HCT116 (cell line): ENCODE measurements around the gene ZKSCAN4.

Experiments
- CEBPB ChIP-seq: IDR thresholded peaks from 2 replicates; pipeline ENCODE4 v1.6.1; 2012; ENCODE audit warnings: low read depth
- ELF1 ChIP-seq: IDR thresholded peaks from 2 replicates; pipeline ENCODE4 v1.6.1; 2012; ENCODE audit warnings: low read depth, borderline replicate concordance
- EZH2 ChIP-seq: fragments of 200-600 bp; sonication (generic); IDR thresholded peaks from 2 replicates; pipeline ENCODE4 v1.6.1; 2017; ENCODE audit warnings: antibody characterized with exemption, mixed run types
- EZH2phosphoT487 ChIP-seq: fragments of 200-600 bp; IDR thresholded peaks from 2 replicates; pipeline ENCODE4 v1.6.1; 2018; ENCODE audit warnings: antibody characterized with exemption, borderline replicate concordance
- JUND ChIP-seq: IDR thresholded peaks from 2 replicates; pipeline ENCODE4 v1.6.1; 2012
- POLR2A ChIP-seq: IDR thresholded peaks from 2 replicates; pipeline ENCODE4 v1.7.0; 2011; ENCODE audit warnings: borderline replicate concordance; ENCODE audit not compliant: insufficient read depth, insufficient read length; ENCODE audit errors: extremely low read depth
- POLR2AphosphoS5 ChIP-seq: IDR thresholded peaks from 2 replicates; pipeline ENCODE4 v1.6.1; 2011; ENCODE audit warnings: mild to moderate bottlenecking, low read depth, low read length, moderate library complexity
- SRF ChIP-seq: IDR thresholded peaks from 2 replicates; pipeline ENCODE4 v1.6.1; 2012; ENCODE audit warnings: low read depth
- YY1 ChIP-seq: IDR thresholded peaks from 2 replicates; pipeline ENCODE4 v1.6.1; 2011; ENCODE audit warnings: low read length, low read depth, moderate library complexity, mild to moderate bottlenecking; ENCODE audit not compliant: insufficient replicate concordance; ENCODE audit errors: extremely low read depth
- ZNF274 ChIP-seq: fragments of 200-500 bp; sonication (Bioruptor generic); IDR thresholded peaks from 2 replicates; pipeline ENCODE4 v1.6.1; 2014; ENCODE audit warnings: mild to moderate bottlenecking, low read depth, low read length, inconsistent platforms
- TF ChIP-seq, protein P1 (sequence below), 3 experiments: fragments of 200-600 bp in 1 of 3; sonication (generic) in 1 of 3; IDR thresholded peaks in 2 of 3; conservative IDR thresholded peaks in 1 of 3; 2 replicates each; pipeline ENCODE4 v1.5.1; 2012 to 2017; ENCODE audit warnings: low read depth in 2 of 3, low read length in 2 of 3, antibody characterized with exemption in 1 of 3, borderline replicate concordance in 1 of 3, control low read depth in 1 of 3, mild to moderate bottlenecking in 1 of 3, mixed read lengths in 1 of 3, mixed run types in 1 of 3, moderate library complexity in 1 of 3; ENCODE audit not compliant: insufficient read depth in 1 of 3
- TF ChIP-seq, protein P2 (sequence below): IDR thresholded peaks from 2 replicates; pipeline ENCODE4 v1.6.1; 2012
- TF ChIP-seq, protein P3 (sequence below): IDR thresholded peaks from 2 replicates; pipeline ENCODE4 v1.6.1; 2012

DNA sequence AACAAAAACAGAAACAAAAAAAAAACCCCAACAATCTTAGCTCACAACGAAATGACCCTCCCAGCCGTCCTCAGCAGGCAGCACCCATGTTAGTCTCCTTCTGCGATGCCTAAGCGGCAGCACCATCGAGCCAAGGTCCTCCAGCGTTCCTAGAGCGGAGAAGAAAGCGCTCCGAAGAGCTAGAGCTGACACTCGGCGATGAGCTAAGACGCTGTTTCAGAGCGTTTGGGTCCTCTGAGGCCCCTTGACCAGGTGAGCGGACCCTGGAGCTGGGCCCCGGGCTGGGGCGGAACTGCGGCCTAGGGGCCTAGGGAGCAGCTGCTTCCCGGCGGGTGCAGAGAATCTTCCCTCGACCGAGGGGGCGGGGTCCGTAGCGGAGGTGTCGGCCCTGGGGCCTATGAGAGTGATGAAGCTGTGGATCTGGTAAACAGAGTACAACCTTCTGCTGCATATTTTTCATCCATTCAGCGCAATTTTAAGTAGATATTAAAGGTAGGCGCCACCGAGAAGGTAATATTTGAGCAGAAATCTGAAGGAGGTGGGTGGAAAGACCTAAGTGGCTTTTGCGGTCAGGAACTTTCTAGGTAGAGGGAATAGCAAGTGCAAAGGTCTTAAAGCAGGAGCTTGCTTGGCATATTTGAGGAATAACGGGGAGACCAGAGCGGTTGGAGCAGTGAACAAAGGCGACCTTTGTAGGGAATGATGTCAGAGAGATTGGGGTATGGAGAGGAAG lies 15.1 kb upstream of the ZKSCAN4 start, which contains the start of gene ZSCAN26:
- TF ChIP-seq, protein P1, sequence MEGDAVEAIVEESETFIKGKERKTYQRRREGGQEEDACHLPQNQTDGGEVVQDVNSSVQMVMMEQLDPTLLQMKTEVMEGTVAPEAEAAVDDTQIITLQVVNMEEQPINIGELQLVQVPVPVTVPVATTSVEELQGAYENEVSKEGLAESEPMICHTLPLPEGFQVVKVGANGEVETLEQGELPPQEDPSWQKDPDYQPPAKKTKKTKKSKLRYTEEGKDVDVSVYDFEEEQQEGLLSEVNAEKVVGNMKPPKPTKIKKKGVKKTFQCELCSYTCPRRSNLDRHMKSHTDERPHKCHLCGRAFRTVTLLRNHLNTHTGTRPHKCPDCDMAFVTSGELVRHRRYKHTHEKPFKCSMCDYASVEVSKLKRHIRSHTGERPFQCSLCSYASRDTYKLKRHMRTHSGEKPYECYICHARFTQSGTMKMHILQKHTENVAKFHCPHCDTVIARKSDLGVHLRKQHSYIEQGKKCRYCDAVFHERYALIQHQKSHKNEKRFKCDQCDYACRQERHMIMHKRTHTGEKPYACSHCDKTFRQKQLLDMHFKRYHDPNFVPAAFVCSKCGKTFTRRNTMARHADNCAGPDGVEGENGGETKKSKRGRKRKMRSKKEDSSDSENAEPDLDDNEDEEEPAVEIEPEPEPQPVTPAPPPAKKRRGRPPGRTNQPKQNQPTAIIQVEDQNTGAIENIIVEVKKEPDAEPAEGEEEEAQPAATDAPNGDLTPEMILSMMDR (IDR thresholded peaks at IDR 0.05 in 2 of 3, conservative IDR thresholded peaks at IDR 0.05 in 1 of 3; ENCODE audit: borderline replicate concordance in 1 of 3, insufficient read depth in 1 of 3, low read depth in 2 of 3, low read length in 2 of 3) = no peak
- TF ChIP-seq POLR2AphosphoS5 (peak; percentile 81), ZNF274 (no peak), EZH2 (no peak), YY1 (peak; percentile 47), SRF (no peak), POLR2A (peak; percentile 75), CEBPB (no peak), EZH2phosphoT487 (no peak), JUND (no peak), ELF1 (no peak)
- TF ChIP-seq, protein P2, sequence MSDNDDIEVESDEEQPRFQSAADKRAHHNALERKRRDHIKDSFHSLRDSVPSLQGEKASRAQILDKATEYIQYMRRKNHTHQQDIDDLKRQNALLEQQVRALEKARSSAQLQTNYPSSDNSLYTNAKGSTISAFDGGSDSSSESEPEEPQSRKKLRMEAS = peak; percentile 55; the same call in 1 of the 2 replicates
- TF ChIP-seq, protein P3, sequence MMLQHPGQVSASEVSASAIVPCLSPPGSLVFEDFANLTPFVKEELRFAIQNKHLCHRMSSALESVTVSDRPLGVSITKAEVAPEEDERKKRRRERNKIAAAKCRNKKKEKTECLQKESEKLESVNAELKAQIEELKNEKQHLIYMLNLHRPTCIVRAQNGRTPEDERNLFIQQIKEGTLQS = no peak
